KMS-11 (cell line): ENCODE results near the gene OR5B3.

Source experiments
- H2AFZ ChIP-seq: fragments of 200-600 bp; sonication (generic); 2 replicates; pipeline ENCODE4 v1.6.1; 2016; ENCODE audit warnings: antibody characterized with exemption, mixed run types, low read depth
- H3K27ac ChIP-seq: fragments of 200-600 bp; sonication (generic); 2 replicates; pipeline ENCODE4 v1.6.1; 2016; ENCODE audit warnings: mild to moderate bottlenecking, mixed run types
- H3K27me3 ChIP-seq: fragments of 200-600 bp; sonication (generic); 2 replicates; pipeline ENCODE4 v1.6.1; 2017; ENCODE audit warnings: mild to moderate bottlenecking, low read depth, mixed run types, moderate library complexity; ENCODE audit not compliant: insufficient read depth
- H3K36me3 ChIP-seq: fragments of 200-600 bp; sonication (generic); 2 replicates; pipeline ENCODE4 v1.6.1; 2017; ENCODE audit warnings: mild to moderate bottlenecking, mixed run types; ENCODE audit not compliant: insufficient read depth
- H3K4me1 ChIP-seq: fragments of 200-600 bp; sonication (generic); 2 replicates; pipeline ENCODE4 v1.6.1; 2016; ENCODE audit warnings: mild to moderate bottlenecking, low read depth, mixed run types; ENCODE audit not compliant: poor library complexity, severe bottlenecking
- H3K4me2 ChIP-seq: fragments of 200-600 bp; sonication (generic); 2 replicates; pipeline ENCODE4 v1.7.0; 2016; ENCODE audit warnings: mild to moderate bottlenecking, mixed run types
- H3K4me3 ChIP-seq: fragments of 200-600 bp; sonication (generic); IDR thresholded peaks from 2 replicates; pipeline ENCODE4 v1.6.1; 2017; ENCODE audit warnings: low read depth, low read length, mixed read lengths; ENCODE audit not compliant: insufficient read depth
- H3K79me2 ChIP-seq: fragments of 200-600 bp; sonication (generic); 2 replicates; pipeline ENCODE4 v1.6.1; 2016; ENCODE audit warnings: low read depth, mixed run types; ENCODE audit not compliant: insufficient read depth
- H3K9ac ChIP-seq: fragments of 200-600 bp; sonication (generic); 2 replicates; pipeline ENCODE4 v1.6.1; 2016; ENCODE audit warnings: mild to moderate bottlenecking, mixed run types
- H4K20me1 ChIP-seq: fragments of 200-600 bp; sonication (generic); 2 replicates; pipeline ENCODE4 v1.6.1; 2016; ENCODE audit warnings: mild to moderate bottlenecking, mixed run types; ENCODE audit not compliant: insufficient read depth
- CTCF ChIP-seq: fragments of 200-600 bp; sonication (generic); conservative IDR thresholded peaks from 2 replicates; pipeline ENCODE4 v1.6.1; 2017; ENCODE audit warnings: low read depth, mild to moderate bottlenecking, antibody characterized with exemption, low read length, moderate library complexity, mixed read lengths

Gene OR5B3

GRCh38 chr11:58392746-58393145 lies 13.9 kb downstream of the OR5B3 start:
- H4K20me1 ChIP-seq = no peaks in the 10 kb centered on the region
- no peak overlapping the region for H3K4me2 ChIP-seq
- no peak overlapping the region for H3K4me3 ChIP-seq
- H3K9ac ChIP-seq = no peak overlapping the region
- no peaks in the 10 kb centered on the region for H3K4me1 ChIP-seq
- H3K36me3 ChIP-seq = no peaks in the 10 kb centered on the region
- H3K27ac ChIP-seq = no peak overlapping the region
- H2AFZ ChIP-seq = no peak overlapping the region
- TF ChIP-seq CTCF = no peak
- H3K27me3 ChIP-seq = no peaks in the 10 kb centered on the region
- no peaks in the 10 kb centered on the region for H3K79me2 ChIP-seq

- H3K79me2 ChIP-seq = no peaks in the 10 kb centered on the region
- no peaks in the 10 kb centered on the region for H3K4me1 ChIP-seq
- H4K20me1 ChIP-seq = no peaks in the 10 kb centered on the region
- no peak overlapping the region for H3K4me2 ChIP-seq
- H3K36me3 ChIP-seq = no peaks in the 10 kb centered on the region
- H3K27ac ChIP-seq = no peak overlapping the region
- no peak for TF ChIP-seq CTCF
- no peak overlapping the region for H3K9ac ChIP-seq
- no peak overlapping the region for H3K4me3 ChIP-seq
- H2AFZ ChIP-seq = no peak overlapping the region
- H3K27me3 ChIP-seq = no peaks in the 10 kb centered on the region
Measured at GRCh38 chr11:58391879-58392278, 14.8 kb downstream of the OR5B3 start.

GRCh38 chr11:58390551-58391063 lies 16.1 kb downstream of the OR5B3 start:
- no peak overlapping the region for H2AFZ ChIP-seq
- no peak overlapping the region for H3K27ac ChIP-seq
- no peaks in the 10 kb centered on the region for H4K20me1 ChIP-seq
- H3K4me1 ChIP-seq = no peaks in the 10 kb centered on the region
- no peaks in the 10 kb centered on the region for H3K36me3 ChIP-seq
- TF ChIP-seq CTCF = no peak
- H3K4me3 ChIP-seq = no peak overlapping the region
- H3K79me2 ChIP-seq = no peaks in the 10 kb centered on the region
- no peak overlapping the region for H3K9ac ChIP-seq
- no peaks in the 10 kb centered on the region for H3K27me3 ChIP-seq
- no peak overlapping the region for H3K4me2 ChIP-seq

GRCh38 chr11:58358969-58359368 lies 47.7 kb downstream of the OR5B3 start, which contains the start of gene OR5B17:
OR5B17 (minus strand) TSS chr11:58359069; CDS start chr11:58359069, 0 bp downstream.
- H3K9ac ChIP-seq = no peak within 1 kb of the TSS
- H3K36me3 ChIP-seq = no peaks in the 10 kb centered on the region
- H3K4me3 ChIP-seq = no peak within 1 kb of the TSS
- no peaks in the 10 kb centered on the region for H3K4me1 ChIP-seq
- H4K20me1 ChIP-seq = no peaks in the 10 kb centered on the region
- no peak for TF ChIP-seq CTCF
- H3K4me2 ChIP-seq = no peak within 1 kb of the TSS
- H3K27me3 ChIP-seq = no peaks in the 10 kb centered on the region
- no peak within 1 kb of the TSS for H3K27ac ChIP-seq
- H3K79me2 ChIP-seq = no peaks in the 10 kb centered on the region
- H2AFZ ChIP-seq = no peak within 1 kb of the TSS

GRCh38 chr11:58354727-58355126 lies 51.9 kb downstream of the OR5B3 start:
- Histone ChIP-seq H3K36me3 (no peaks in the 10 kb centered on the region), H3K4me2 (no peak overlapping the region), H3K4me1 (no peaks in the 10 kb centered on the region), H4K20me1 (no peaks in the 10 kb centered on the region), H3K4me3 (no peak overlapping the region), H3K9ac (no peak overlapping the region), H3K79me2 (no peaks in the 10 kb centered on the region), H3K27me3 (no peaks in the 10 kb centered on the region), H3K27ac (no peak overlapping the region), H2AFZ (no peak overlapping the region)
- TF ChIP-seq CTCF = no peak
